HG03039 (cell line): ENCODE measurements around the gene IFITM5.

ENCODE experiments used
- ATAC-seq: cut with Tn5 transposase; IDR thresholded peaks from one replicate; pipeline ENCODE4 v1.9.1; 2021; ENCODE audit warnings: mild to moderate bottlenecking, moderate library complexity; ENCODE audit not compliant: unreplicated experiment

The IFITM5 gene

DNA sequence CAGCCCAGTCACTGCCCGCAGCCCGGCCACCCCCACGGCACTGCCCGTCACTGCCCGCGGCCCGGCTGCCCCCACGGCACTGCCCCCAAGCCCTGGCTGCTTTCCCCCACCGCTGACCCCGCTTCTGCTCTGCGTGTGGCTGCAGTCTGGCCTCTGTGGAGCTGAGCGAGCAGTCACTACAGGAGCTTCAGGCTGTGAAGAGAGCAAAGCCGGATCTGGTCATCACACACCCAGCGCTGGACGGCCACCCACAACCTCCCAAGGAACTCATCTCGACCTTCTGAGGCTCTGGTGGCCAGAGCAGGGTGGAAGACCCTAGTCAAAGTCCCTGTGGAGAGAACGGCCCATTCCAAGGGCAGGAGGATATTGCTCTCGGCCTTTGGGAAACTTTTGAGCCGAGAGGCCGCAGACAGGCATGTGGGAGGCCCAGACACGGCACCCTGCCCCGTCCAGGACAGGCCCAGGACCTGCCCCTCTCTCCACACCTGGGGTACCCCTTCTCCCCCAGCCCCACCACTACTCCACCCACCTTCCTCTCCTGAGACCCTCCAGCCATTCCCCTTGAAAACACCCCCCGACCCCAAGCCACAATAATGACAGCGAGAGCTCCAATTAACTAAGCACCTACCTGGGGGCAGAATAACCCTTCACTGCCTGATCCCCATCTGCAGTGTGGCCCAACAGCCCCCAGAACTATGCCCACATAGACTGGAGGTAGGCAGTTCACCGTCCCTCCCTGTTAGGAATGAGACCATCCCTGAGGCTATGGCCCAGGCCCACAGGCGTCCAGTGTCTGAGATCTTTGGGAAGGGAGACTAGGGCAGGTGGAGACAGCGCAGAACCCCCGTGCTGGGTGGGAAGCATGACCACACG is 14.1 kb downstream of the IFITM5 start:
- ATAC-seq = no peak

DNA sequence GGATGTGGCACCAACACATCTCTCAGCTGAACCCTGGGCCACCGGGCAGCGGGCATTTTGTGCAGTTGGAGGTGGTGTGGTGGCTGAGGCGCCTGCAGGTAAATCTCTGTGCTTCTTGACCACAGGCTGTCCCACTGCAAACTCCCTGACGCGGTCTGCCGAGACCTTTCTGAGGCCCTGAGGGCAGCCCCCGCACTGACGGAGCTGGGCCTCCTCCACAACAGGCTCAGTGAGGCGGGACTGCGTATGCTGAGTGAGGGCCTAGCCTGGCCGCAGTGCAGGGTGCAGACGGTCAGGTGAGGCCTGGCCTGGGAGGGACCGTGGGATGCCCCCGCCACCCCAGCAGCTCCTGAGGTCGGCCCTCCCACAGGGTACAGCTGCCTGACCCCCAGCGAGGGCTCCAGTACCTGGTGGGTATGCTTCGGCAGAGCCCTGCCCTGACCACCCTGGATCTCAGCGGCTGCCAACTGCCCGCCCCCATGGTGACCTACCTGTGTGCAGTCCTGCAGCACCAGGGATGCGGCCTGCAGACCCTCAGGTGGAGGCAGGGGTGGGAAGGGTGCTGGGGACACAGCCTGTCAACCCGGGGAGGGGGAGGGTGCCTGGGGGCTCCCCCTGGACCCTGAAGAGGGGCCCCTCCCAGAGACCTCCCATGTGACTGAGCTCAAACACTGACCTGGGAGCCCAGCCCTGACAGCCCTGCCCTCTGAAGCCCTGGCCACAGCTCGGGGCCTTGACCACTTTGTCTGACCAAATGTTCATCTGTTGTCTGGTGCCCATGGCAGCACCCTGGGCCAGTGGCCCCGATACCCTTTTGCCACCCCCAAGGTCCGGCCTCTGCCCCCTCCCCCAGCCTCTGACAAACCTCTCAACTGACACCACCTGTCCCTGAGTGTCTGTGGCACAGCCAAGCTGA is 15.0 kb downstream of the IFITM5 start:
- no peak for ATAC-seq

DNA sequence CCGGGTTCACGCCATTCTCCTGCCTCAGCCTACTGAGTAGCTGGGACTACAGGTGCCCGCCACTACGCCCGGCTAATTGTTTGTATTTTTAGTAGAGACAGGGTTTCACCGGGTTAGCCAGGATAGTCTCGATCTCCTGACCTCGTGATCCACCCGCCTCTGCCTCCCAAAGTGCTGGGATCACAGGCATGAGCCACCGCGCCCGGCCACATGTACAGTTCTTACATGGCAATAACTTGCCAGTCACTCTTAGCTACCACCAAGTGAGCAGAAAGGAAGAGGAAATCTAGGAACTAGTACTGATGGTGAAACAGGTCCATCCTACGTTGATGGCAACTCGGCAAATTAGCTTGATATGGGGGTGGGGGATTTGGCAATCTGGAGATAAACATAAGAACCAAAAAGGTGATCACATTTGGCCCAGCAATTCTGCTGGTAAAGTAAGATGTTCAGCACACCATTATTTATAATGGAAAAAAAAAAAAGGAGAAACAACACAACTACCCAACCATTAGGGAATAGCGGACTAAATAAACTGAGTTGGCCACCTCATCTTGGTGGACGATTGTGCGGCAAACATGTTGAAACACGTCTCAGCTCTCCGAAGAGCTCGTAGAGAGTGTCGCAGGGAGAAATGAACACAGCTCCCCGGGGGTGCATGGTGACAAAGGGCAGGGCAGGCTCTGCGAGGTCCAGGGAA is 15.8 kb downstream of the IFITM5 start:
- no peak for ATAC-seq

- ATAC-seq = no peak
These were observed 16.5 kb downstream of the IFITM5 start for GRCh38 chr11:282630-283360.

GRCh38 chr11:282171-282570 is 17.2 kb downstream of the IFITM5 start:
- no peak for ATAC-seq

- ATAC-seq = no peak
These were observed 17.7 kb downstream of the IFITM5 start for GRCh38 chr11:281486-282161.

DNA sequence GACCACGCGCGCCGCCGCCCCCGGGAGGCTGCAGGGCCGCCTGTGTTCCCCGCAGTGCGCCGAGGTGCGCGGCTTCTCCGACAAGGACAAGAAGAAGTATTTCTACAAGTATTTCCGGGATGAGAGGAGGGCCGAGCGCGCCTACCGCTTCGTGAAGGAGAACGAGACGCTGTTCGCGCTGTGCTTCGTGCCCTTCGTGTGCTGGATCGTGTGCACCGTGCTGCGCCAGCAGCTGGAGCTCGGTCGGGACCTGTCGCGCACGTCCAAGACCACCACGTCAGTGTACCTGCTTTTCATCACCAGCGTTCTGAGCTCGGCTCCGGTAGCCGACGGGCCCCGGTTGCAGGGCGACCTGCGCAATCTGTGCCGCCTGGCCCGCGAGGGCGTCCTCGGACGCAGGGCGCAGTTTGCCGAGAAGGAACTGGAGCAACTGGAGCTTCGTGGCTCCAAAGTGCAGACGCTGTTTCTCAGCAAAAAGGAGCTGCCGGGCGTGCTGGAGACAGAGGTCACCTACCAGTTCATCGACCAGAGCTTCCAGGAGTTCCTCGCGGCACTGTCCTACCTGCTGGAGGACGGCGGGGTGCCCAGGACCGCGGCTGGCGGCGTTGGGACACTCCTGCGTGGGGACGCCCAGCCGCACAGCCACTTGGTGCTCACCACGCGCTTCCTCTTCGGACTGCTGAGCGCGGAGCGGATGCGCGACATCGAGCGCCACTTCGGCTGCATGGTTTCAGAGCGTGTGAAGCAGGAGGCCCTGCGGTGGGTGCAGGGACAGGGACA is 18.4 kb downstream of the IFITM5 start:
- ATAC-seq = no peak

GRCh38 chr11:279966-280705 is 19.2 kb downstream of the IFITM5 start:
- no peak for ATAC-seq

DNA sequence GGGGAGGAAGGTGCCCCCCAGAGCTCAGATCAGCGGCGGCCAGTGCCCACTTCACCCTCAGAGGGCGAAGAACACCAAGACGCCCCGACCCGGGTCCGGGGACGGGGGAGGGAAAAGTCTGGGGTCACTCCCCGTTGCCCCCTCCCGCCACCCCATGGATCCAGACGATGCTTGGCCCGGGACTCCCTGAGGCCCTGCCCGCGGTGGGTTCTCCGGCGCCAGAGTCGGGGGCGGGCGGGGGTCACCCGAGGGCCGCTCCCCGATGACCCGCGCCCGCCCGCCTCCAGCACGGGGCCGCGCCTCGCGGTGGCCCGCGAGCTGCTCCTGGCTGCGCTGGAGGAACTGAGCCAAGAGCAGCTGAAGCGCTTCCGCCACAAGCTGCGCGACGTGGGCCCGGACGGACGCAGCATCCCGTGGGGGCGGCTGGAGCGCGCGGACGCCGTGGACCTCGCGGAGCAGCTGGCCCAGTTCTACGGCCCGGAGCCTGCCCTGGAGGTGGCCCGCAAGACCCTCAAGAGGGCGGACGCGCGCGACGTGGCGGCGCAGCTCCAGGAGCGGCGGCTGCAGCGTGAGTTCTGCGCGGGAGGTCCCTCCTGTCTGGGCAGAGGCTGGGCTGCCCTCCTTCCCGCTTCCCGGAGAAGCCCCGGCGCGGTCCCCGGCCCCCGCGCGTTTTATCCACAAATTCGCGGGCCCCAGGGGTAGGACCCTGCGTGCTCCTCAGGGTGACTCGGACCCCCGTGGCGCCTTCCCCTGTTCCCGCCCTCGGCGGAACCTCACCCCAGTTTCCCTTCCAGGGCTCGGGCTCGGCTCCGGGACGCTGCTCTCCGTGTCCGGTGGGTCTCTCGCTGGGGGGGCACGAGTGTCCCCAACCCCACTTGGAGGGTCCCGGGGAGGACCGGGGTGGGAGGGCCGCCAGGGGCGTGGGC is 20.0 kb downstream of the IFITM5 start:
- ATAC-seq = no peak

DNA sequence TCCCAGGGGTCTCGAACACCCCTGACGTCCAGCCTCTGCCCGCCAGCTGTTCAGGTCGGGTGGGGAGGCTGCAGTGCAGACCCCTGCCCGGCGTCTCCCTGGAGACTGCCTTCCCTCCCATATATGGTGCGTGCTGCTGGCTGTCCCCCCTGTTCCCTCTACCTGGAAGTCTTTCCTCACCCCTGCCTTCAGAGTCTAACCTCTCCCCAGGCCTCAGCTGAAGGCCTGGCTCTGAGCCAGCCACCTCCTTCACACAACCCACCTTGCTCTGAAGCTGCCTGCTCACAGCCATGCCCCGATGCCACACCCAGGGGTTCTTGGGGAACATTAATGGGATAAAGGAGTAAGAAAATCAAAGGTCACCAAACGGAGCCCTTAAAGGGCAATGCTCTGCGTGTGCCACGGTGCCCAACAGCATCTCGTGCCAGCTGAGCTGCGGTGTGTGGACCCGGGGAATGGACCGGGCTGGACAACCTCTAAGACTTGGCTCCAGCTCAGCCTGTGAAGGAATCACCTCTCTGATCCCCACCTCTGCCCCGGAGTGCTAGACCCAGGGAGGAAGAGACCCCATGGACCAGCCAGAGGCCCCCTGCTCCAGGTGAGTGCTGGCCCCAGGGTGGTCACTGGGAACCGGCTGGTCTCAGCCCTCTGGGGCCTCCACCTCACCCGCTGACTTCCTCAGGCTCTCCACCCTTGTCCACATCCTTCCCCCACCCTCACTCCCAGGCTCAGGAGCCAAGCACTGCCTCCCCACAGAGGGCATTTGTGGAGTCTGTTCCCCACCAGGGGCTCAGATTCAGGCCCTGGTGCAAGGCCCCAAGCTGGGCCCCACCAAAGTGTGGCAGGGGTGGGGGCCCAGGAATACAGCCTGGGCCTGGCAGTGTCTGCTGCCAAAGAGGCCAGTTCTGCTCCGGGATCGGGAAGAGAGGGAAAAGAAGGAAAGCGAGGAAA is 21.1 kb downstream of the IFITM5 start, which contains the start of gene NLRP6:
Gene NLRP6, plus strand, starts transcription at position 407 of the 951 bp plus-strand sequence. Its CDS starts 163 bp downstream, at position 570.
- no peak for ATAC-seq

- no peak for ATAC-seq
These were observed 23.1 kb downstream of the IFITM5 start for GRCh38 chr11:276219-276618.

- ATAC-seq = no peak
These were observed 26.5 kb downstream of the IFITM5 start for GRCh38 chr11:272931-273198.

- ATAC-seq = no peak
These were observed 27.0 kb downstream of the IFITM5 start for GRCh38 chr11:272195-272930.

DNA sequence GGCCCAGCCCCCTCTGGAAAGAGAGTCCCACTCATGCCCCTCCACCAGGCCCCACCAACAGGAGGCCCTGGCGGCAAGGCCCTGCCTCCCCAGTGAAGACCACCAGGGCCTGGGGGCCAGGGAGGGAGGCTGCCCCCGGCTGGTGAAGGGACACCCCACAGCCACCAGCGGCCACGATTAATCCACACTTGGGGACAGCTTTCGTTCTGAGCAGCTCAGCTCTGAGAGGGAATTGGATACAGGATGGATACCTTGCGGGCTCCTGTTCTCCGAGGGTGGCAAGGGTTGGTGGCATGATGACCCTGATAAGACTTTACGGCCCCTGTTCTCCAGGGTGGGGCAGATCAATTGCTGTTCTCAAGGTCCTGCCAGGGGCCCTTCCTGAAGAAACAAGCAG is 28.0 kb downstream of the IFITM5 start:
- ATAC-seq = no peak

- ATAC-seq = no peak
These were observed 28.6 kb downstream of the IFITM5 start for GRCh38 chr11:270451-271318.
